ENCODE data around the gene ASTN1.

DNA sequence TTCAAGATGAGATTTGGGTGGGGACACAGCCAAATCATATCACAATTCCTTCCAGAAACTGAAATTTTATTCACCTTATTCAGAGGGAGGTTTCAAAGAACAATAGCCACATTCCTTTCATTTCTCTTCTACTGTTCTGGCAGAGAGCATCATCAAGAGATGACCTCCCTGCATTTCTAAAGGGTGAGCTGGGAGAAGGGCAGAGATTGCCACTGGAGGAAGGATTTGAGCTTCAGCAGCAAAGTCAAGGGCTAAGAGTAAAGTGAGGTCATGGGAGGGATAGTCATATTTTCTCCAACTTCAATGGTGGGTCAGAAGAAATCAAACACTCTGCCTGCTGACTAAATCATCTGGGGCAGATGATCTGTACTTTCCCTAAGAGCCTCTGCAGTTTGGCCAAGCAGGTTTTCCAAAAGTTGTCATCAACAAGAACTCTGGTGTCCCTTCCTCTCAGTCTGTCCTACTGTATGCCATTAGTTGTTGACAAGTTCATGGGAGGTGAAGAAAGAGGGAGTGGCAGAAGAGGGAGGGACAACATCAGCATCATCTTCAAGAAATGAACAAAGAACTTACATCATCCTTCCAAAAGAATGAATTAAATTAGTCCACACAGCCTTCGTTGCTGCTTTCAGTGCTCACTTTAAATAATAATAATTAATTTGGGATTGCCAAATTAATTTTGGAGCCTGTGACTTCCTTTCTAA is 298.3 kb downstream of the ASTN1 start:
- TF ChIP-seq EP300 (IDR thresholded peaks at IDR 0.05), result no peak
- TF ChIP-seq POLR2A (IDR thresholded peaks at IDR 0.05), result no peak

Measured in gastroesophageal sphincter (tissue), 2 donors.